GM23338 (cell line): ENCODE results near the gene P2RY6. TPM values are rescaled to one million over a fixed set of nuclear protein-coding genes. Genes with fewer than 3 reads are reported as not detected.

Experiments used
- ATAC-seq: fragments of 200-7000 bp; cut with Tn5 transposase; 3 replicates; pipeline ENCODE4 v1.9.1; 2020
- DNase-seq: peaks from one replicate; pipeline ENCODE4 v3.0.0-alpha.2; 2015; ENCODE audit warnings: low spot score
- H2AFZ ChIP-seq: fragments of 200-600 bp; sonication (generic); 2 replicates; pipeline ENCODE4 v1.8.0; 2016; ENCODE audit warnings: antibody characterized with exemption, mild to moderate bottlenecking, moderate library complexity
- H3F3A ChIP-seq: fragments of 200-600 bp; sonication (generic); replicated peaks from 2 replicates; pipeline ENCODE4 v1.8.0; 2017; ENCODE audit warnings: antibody characterized with exemption, mixed run types, low read depth
- H3K27ac ChIP-seq: fragments of 200-600 bp; sonication (generic); 2 replicates; pipeline ENCODE4 v1.6.1; 2016; ENCODE audit warnings: low read depth
- H3K27me3 ChIP-seq: fragments of 200-600 bp; sonication (generic); 2 replicates; pipeline ENCODE4 v1.8.0; 2016; ENCODE audit warnings: mild to moderate bottlenecking, mixed run types, moderate library complexity; ENCODE audit not compliant: insufficient read depth
- H3K36me3 ChIP-seq: fragments of 200-600 bp; sonication (generic); 2 replicates; pipeline ENCODE4 v1.8.0; 2016; ENCODE audit warnings: mild to moderate bottlenecking; ENCODE audit not compliant: insufficient read depth
- H3K4me1 ChIP-seq: fragments of 200-600 bp; sonication (generic); 2 replicates; pipeline ENCODE4 v1.8.0; 2016; ENCODE audit warnings: mild to moderate bottlenecking, moderate library complexity; ENCODE audit not compliant: insufficient read depth
- H3K4me2 ChIP-seq: fragments of 200-600 bp; sonication (generic); 2 replicates; pipeline ENCODE4 v1.7.1; 2017; ENCODE audit warnings: mixed run types
- H3K4me3 ChIP-seq: fragments of 200-600 bp; sonication (generic); 2 replicates; pipeline ENCODE4 v1.6.1; 2016; ENCODE audit warnings: mixed run types
- H3K79me2 ChIP-seq: fragments of 200-600 bp; sonication (generic); replicated peaks from 2 replicates; pipeline ENCODE4 v1.8.0; 2017; ENCODE audit warnings: mild to moderate bottlenecking; ENCODE audit not compliant: insufficient read depth
- H3K9me2 ChIP-seq: fragments of 200-600 bp; sonication (generic); 2 replicates; pipeline ENCODE4 v1.8.0; 2017; ENCODE audit not compliant: insufficient read depth
- H4K20me1 ChIP-seq: fragments of 200-600 bp; sonication (generic); replicated peaks from 2 replicates; pipeline ENCODE4 v1.8.0; 2017; ENCODE audit warnings: mild to moderate bottlenecking; ENCODE audit not compliant: insufficient read depth
- H3K27ac Mint-ChIP-seq: 2 replicates; pipeline ENCODE4 v1.8.0; 2020; ENCODE audit warnings: inconsistent platforms, mild to moderate bottlenecking, moderate library complexity, mixed read lengths
- H3K27me3 Mint-ChIP-seq: 3 replicates; pipeline ENCODE4 v1.8.0; 2022; ENCODE audit warnings: low read depth, mild to moderate bottlenecking, moderate library complexity, mixed read lengths, inconsistent platforms; ENCODE audit not compliant: insufficient read depth, poor library complexity
- H3K36me3 Mint-ChIP-seq: 3 replicates; pipeline ENCODE4 v1.8.0; 2021; ENCODE audit warnings: low read depth, mild to moderate bottlenecking, inconsistent platforms, moderate library complexity, mixed read lengths
- H3K4me1 Mint-ChIP-seq: 3 replicates; pipeline ENCODE4 v1.8.0; 2020; ENCODE audit warnings: mild to moderate bottlenecking, inconsistent platforms, mixed read lengths
- H3K4me3 Mint-ChIP-seq: 3 replicates; pipeline ENCODE4 v1.8.0; 2021; ENCODE audit warnings: moderate library complexity, mild to moderate bottlenecking, inconsistent platforms, mixed read lengths
- H3K9me3 Mint-ChIP-seq: 3 replicates; pipeline ENCODE4 v1.8.0; 2020; ENCODE audit warnings: moderate library complexity, mild to moderate bottlenecking, inconsistent platforms, mixed read lengths
- CREB1 ChIP-seq: fragments of 250-450 bp; sonication (Bioruptor Pico); IDR thresholded peaks from 2 replicates; pipeline ENCODE4 v1.5.0; 2020; ENCODE audit warnings: low read depth, mild to moderate bottlenecking, moderate library complexity
- CTCF ChIP-seq, 2 experiments: fragments of 200-600 bp in 1 of 2; sonication (generic) in 1 of 2; conservative IDR thresholded peaks; 2 replicates each; pipeline versions ENCODE4 v1.5.1 to v1.6.1; 2016 to 2017; ENCODE audit warnings: antibody characterized with exemption in 2 of 2, low read depth in 2 of 2, mild to moderate bottlenecking in 2 of 2, moderate library complexity in 1 of 2
- EZH2 ChIP-seq: fragments of 200-600 bp; sonication (generic); IDR thresholded peaks from one replicate; pipeline ENCODE4 v1.8.0; 2017; ENCODE audit warnings: antibody characterized with exemption, mild to moderate bottlenecking, low read depth; ENCODE audit not compliant: unreplicated experiment
- EZH2phosphoT487 ChIP-seq: fragments of 200-600 bp; sonication (generic); IDR thresholded peaks from one replicate; pipeline ENCODE4 v1.8.1; 2018; ENCODE audit warnings: antibody characterized with exemption; ENCODE audit not compliant: unreplicated experiment
- JUNB ChIP-seq: IDR thresholded peaks from one replicate; pipeline ENCODE4 v1.6.1; 2016; ENCODE audit warnings: antibody characterized with exemption; ENCODE audit not compliant: unreplicated experiment
- NANOG ChIP-seq: IDR thresholded peaks from 2 replicates; pipeline ENCODE4 v1.6.1; 2016; ENCODE audit warnings: antibody characterized with exemption, borderline replicate concordance
- POLR2AphosphoS5 ChIP-seq: IDR thresholded peaks from 2 replicates; pipeline ENCODE4 v1.6.1; 2016; ENCODE audit warnings: antibody characterized with exemption, low read depth
- REST ChIP-seq: IDR thresholded peaks from one replicate; pipeline ENCODE4 v1.6.1; 2018; ENCODE audit warnings: antibody characterized with exemption; ENCODE audit not compliant: unreplicated experiment
- STAT1 ChIP-seq: IDR thresholded peaks from one replicate; pipeline ENCODE4 v1.6.1; 2016; ENCODE audit warnings: antibody characterized with exemption; ENCODE audit not compliant: unreplicated experiment
- ZNF114 ChIP-seq: fragments of 250-450 bp; sonication (Bioruptor Pico); IDR thresholded peaks from 2 replicates; pipeline ENCODE4 v1.5.0; 2020; ENCODE audit warnings: mild to moderate bottlenecking, moderate library complexity
- ZNF331 ChIP-seq: fragments of 250-450 bp; sonication (Bioruptor Pico); IDR thresholded peaks from 2 replicates; pipeline ENCODE4 v1.5.0; 2020; ENCODE audit warnings: low read depth, mild to moderate bottlenecking, moderate library complexity
- ZNF462 ChIP-seq: fragments of 250-450 bp; sonication (Bioruptor Pico); IDR thresholded peaks from 2 replicates; pipeline ENCODE4 v1.5.0; 2020; ENCODE audit warnings: mild to moderate bottlenecking, moderate library complexity
- polyA plus RNA-seq: library from polyadenylated mRNA; unstranded; fragments of >200 nt; fragmentation: Nextera tagmentation; extraction: Ambion mirVana; gene quantifications from 2 replicates; pipeline ENCODE4 v1.2.1, GENCODE V29; 2016
- total RNA-seq: library from RNA; depleted of rRNA; stranded (reverse); fragments of >200 nt; shearing (Covaris generic); gene quantifications from 2 replicates; pipeline ENCODE4 v1.2.3, GENCODE V29; 2014

P2RY6 gene
- total and polyA plus RNA-seq, 2 experiments from 2014 or later = not detected

- DNase-seq = no peak
- Histone ChIP-seq H3K27me3 (no peaks in the 10 kb centered on the region), H3K4me3 (no peak overlapping the region), H3K9me2 (0 out of 2 replicates have a peak, but pooled peaks cover 3% of the 10 kb centered on the region), H3K79me2 (no peaks in the 10 kb centered on the region), H4K20me1 (no peaks in the 10 kb centered on the region), H3K4me1 (peaks cover 12% of the 10 kb centered on the region), H3K36me3 (no peaks in the 10 kb centered on the region), H2AFZ (no peak overlapping the region), H3K4me2 (no peak overlapping the region), H3K27ac (no peak overlapping the region), H3F3A (no peaks in the 10 kb centered on the region)
- TF ChIP-seq ZNF114 (CRISPR knock-in tag) (no peak), NANOG (no peak), CREB1 (no peak), POLR2AphosphoS5 (no peak), ZNF331 (CRISPR knock-in tag) (no peak), STAT1 (no peak), CTCF (conservative IDR thresholded peaks at IDR 0.05; ENCODE audit: low read depth in 2 of 2) (no peak), EZH2 (no peak), ZNF462 (no peak), EZH2phosphoT487 (no peak), JUNB (no peak), REST (no peak)
- Mint-ChIP-seq H3K4me1 (peaks cover 25% of the 10 kb centered on the region), H3K4me3 (no peak overlapping the region), H3K36me3 (no peaks in the 10 kb centered on the region; the same call in 2 of the 3 replicates), H3K27ac (no peak overlapping the region), H3K27me3 (peaks cover 10% of the 10 kb centered on the region), H3K9me3 (no peaks in the 10 kb centered on the region)
- no peak for ATAC-seq
Measured at GRCh38 chr11:73225851-73226250, 46.3 kb upstream of the P2RY6 start.
